Measurements from ENCODE around the gene DLEC1. TPM values are rescaled to one million over a fixed set of nuclear protein-coding genes. Genes with fewer than 3 reads are reported as not detected.

The DLEC1 gene
- total and polyA plus RNA-seq, 4 experiments from 2014 or later = 0.49 to 15.1 (median 7.3) TPM

GRCh38 chr3:38138349-38139190 lies 99.6 kb downstream of the DLEC1 start, which contains the start of gene MYD88:
MYD88 (plus strand) TSS chr3:38138661; CDS start chr3:38138701, 40 bp downstream.
- Histone ChIP-seq H3K4me3 (ENCODE audit: low read length in 2 of 2) (peak within 1 kb of the TSS; percentile 92 to 95), H3K27ac (ENCODE audit: low read depth, low read length) (peak within 1 kb of the TSS; percentile 86), H3K9me3 (ENCODE audit: control insufficient read depth in 1 of 2, low read length in 2 of 2) (no peaks in the 10 kb centered on the region), H3K4me1 (ENCODE audit: insufficient read depth, low read length) (peaks cover 62% of the 10 kb centered on the region), H3K27me3 (ENCODE audit: insufficient read depth, low read length) (no peaks in the 10 kb centered on the region), H3K36me3 (ENCODE audit: insufficient read depth, low read length) (peaks cover 19% of the 10 kb centered on the region)
- peaks cover 16 to 69% of the 10 kb centered on the region in 2 donors for H3K36me3 Mint-ChIP-seq
- H3K9me3 Mint-ChIP-seq = no peaks in the 10 kb centered on the region
- H3K4me3 Mint-ChIP-seq = peak within 1 kb of the TSS; percentile 91 to 100 (median 98)
- no peaks in the 10 kb centered on the region for H3K27me3 Mint-ChIP-seq
- intact Hi-C loops (cut with micrococcal nuclease) = loop anchor here (5.0 to 10.0 kb wide), 4 partner anchors 74 to 1266 kb away; partner anchors contain the start of genes ACVR2B, RPSA and XYLB
- H3K27ac Mint-ChIP-seq = peak within 1 kb of the TSS; percentile 88 to 100 (median 98)
- peak; percentile 80 to 88 (median 82) for DNase-seq
- CTCF ChIA-PET (ENCODE audit: partially characterized antibody) = interaction anchor here (1.2 to 1.4 kb wide), 2 partner anchors 26 to 164 kb away, joined by 3 to 5 read pairs; partner anchors contain the start of gene OXSR1
- POLR2A ChIA-PET (ENCODE audit: partially characterized antibody) = interaction anchor here (0.8 to 8.4 kb wide), 12 partner anchors 9 to 317 kb away, joined by 3 to 255 read pairs (median 8); partner anchors contain the start of genes DLEC1 and OXSR1
- peaks cover 43 to 77% (median 60%) of the 10 kb centered on the region in 4 donors for H3K4me1 Mint-ChIP-seq

GRCh38 chr3:38139191-38139590 lies 100.2 kb downstream of the DLEC1 start:
- POLR2A ChIA-PET (ENCODE audit: partially characterized antibody) = interaction anchor here (0.8 to 8.4 kb wide), 7 partner anchors 9 to 100 kb away, joined by 3 to 255 read pairs (median 7); partner anchors contain the start of genes DLEC1 and OXSR1
- intact Hi-C loops (cut with micrococcal nuclease) = loop anchor here (5.0 to 10.0 kb wide), 4 partner anchors 73 to 1266 kb away; partner anchors contain the start of genes ACVR2B, RPSA and XYLB
- H3K4me3 Mint-ChIP-seq = peak overlapping the region; percentile 91 to 100 (median 98)

GRCh38 chr3:38139652-38140051 lies 100.6 kb downstream of the DLEC1 start:
- Mint-ChIP-seq H3K27me3 (no peaks in the 10 kb centered on the region), H3K27ac (peak overlapping the region; percentile 88 to 100 (median 98)), H3K36me3 (peaks cover 12 to 62% of the 10 kb centered on the region in 2 donors), H3K4me3 (peak overlapping the region; percentile 91 to 100 (median 98)), H3K9me3 (no peaks in the 10 kb centered on the region), H3K4me1 (peaks cover 37 to 69% (median 52%) of the 10 kb centered on the region in 4 donors)
- no peaks in the 10 kb centered on the region for H3K27me3 ChIP-seq (ENCODE audit: insufficient read depth, low read length)
- H3K36me3 ChIP-seq (ENCODE audit: insufficient read depth, low read length) = peaks cover 13% of the 10 kb centered on the region
- no peaks in the 10 kb centered on the region for H3K9me3 ChIP-seq (ENCODE audit: control insufficient read depth in 1 of 2, low read length in 2 of 2)
- H3K4me3 ChIP-seq (ENCODE audit: low read length in 2 of 2) = peak overlapping the region; percentile 92 to 95
- peaks cover 51% of the 10 kb centered on the region for H3K4me1 ChIP-seq (ENCODE audit: insufficient read depth, low read length)
- POLR2A ChIA-PET (ENCODE audit: partially characterized antibody) = interaction anchor here (0.8 to 8.4 kb wide), 7 partner anchors 8 to 100 kb away, joined by 3 to 255 read pairs (median 7); partner anchors contain the start of genes DLEC1 and OXSR1
- no peak for DNase-seq
- intact Hi-C loops (cut with micrococcal nuclease) = loop anchor here (5.0 to 10.0 kb wide), 4 partner anchors 73 to 1265 kb away; partner anchors contain the start of genes ACVR2B, RPSA and XYLB
- peak overlapping the region; percentile 86 for H3K27ac ChIP-seq (ENCODE audit: low read depth, low read length)
- CTCF ChIA-PET (ENCODE audit: partially characterized antibody) = interaction anchor here (1.4 kb wide), 2 partner anchors 20 to 25 kb away, joined by 4 to 5 read pairs; partner anchors contain the start of gene OXSR1

More at GRCh38 chr3:38139191-38139590, 100.2 kb downstream of the DLEC1 start:
- Histone ChIP-seq H3K27me3 (ENCODE audit: insufficient read depth, low read length) (no peaks in the 10 kb centered on the region), H3K27ac (ENCODE audit: low read depth, low read length) (peak overlapping the region; percentile 86), H3K9me3 (ENCODE audit: control insufficient read depth in 1 of 2, low read length in 2 of 2) (no peaks in the 10 kb centered on the region), H3K4me3 (ENCODE audit: low read length in 2 of 2) (peak overlapping the region; percentile 92 to 95), H3K36me3 (ENCODE audit: insufficient read depth, low read length) (peaks cover 13% of the 10 kb centered on the region), H3K4me1 (ENCODE audit: insufficient read depth, low read length) (peaks cover 56% of the 10 kb centered on the region)
- no peak for DNase-seq
- Mint-ChIP-seq H3K27me3 (no peaks in the 10 kb centered on the region), H3K9me3 (no peaks in the 10 kb centered on the region), H3K36me3 (peaks cover 14 to 67% of the 10 kb centered on the region in 2 donors), H3K27ac (peak overlapping the region; percentile 88 to 100 (median 98)), H3K4me1 (peaks cover 40 to 74% (median 56%) of the 10 kb centered on the region in 4 donors)
- CTCF ChIA-PET (ENCODE audit: partially characterized antibody) = interaction anchor here (1.4 kb wide), 1 partner anchor 26 kb away, joined by 5 read pairs; the partner anchor contains the start of gene OXSR1

- ChIA-PET POLR2A (ENCODE audit: partially characterized antibody) (interaction anchor here (4.6 to 8.4 kb wide), 2 partner anchors 12 to 25 kb away, joined by 30 to 255 read pairs; partner anchors contain the start of gene OXSR1), CTCF (ENCODE audit: partially characterized antibody) (interaction anchor here (1.4 kb wide), 1 partner anchor 19 kb away, joined by 4 read pairs; no protein-coding TSS in a partner anchor)
- intact Hi-C loops (cut with micrococcal nuclease) = no loop called here
- peak overlapping the region in 6 of 7 donors; percentile 1 to 99 (median 74) for H3K27ac Mint-ChIP-seq
- H3K27ac ChIP-seq (ENCODE audit: low read depth, low read length) = no peak overlapping the region
- peaks cover 30 to 62% (median 45%) of the 10 kb centered on the region in 4 donors for H3K4me1 Mint-ChIP-seq
- H3K36me3 Mint-ChIP-seq = peaks cover 12 to 56% of the 10 kb centered on the region in 2 donors
- peaks cover 0 to 6% (median 2%) of the 10 kb centered on the region in 8 donors for H3K9me3 Mint-ChIP-seq
- no peaks in the 10 kb centered on the region for H3K27me3 ChIP-seq (ENCODE audit: insufficient read depth, low read length)
- H3K4me1 ChIP-seq (ENCODE audit: insufficient read depth, low read length) = peaks cover 42% of the 10 kb centered on the region
- H3K36me3 ChIP-seq (ENCODE audit: insufficient read depth, low read length) = peaks cover 13% of the 10 kb centered on the region
- no peaks in the 10 kb centered on the region for H3K27me3 Mint-ChIP-seq
- H3K9me3 ChIP-seq (ENCODE audit: control insufficient read depth in 1 of 2, low read length in 2 of 2) = no peaks in the 10 kb centered on the region
- H3K4me3 Mint-ChIP-seq = peak overlapping the region; percentile 37 to 99 (median 97)
- peak overlapping the region in 1 of 2 donors; percentile 95 for H3K4me3 ChIP-seq (ENCODE audit: low read length in 2 of 2)
- no peak for DNase-seq
Observed at GRCh38 chr3:38140326-38141172, 101.5 kb downstream of the DLEC1 start.

- POLR2A ChIA-PET (ENCODE audit: partially characterized antibody) = interaction anchor here (1.6 to 8.4 kb wide), 2 partner anchors 12 to 24 kb away, joined by 6 to 255 read pairs; partner anchors contain the start of gene OXSR1
- H3K27ac ChIP-seq (ENCODE audit: low read depth, low read length) = no peak overlapping the region
- Mint-ChIP-seq H3K27me3 (no peaks in the 10 kb centered on the region), H3K4me3 (peak overlapping the region in 6 of 8 donors; percentile 1 to 74 (median 42)), H3K27ac (peak overlapping the region in 6 of 7 donors; percentile 9 to 66 (median 60)), H3K9me3 (peaks cover 0 to 14% (median 10%) of the 10 kb centered on the region in 8 donors), H3K36me3 (peaks cover 15 to 50% of the 10 kb centered on the region in 2 donors), H3K4me1 (peaks cover 24 to 54% (median 38%) of the 10 kb centered on the region in 4 donors)
- H3K9me3 ChIP-seq (ENCODE audit: control insufficient read depth in 1 of 2, low read length in 2 of 2) = peaks cover 0 to 5% of the 10 kb centered on the region in 2 donors
- no peak overlapping the region for H3K4me3 ChIP-seq (ENCODE audit: low read length in 2 of 2)
- no peak for DNase-seq
- peaks cover 34% of the 10 kb centered on the region for H3K4me1 ChIP-seq (ENCODE audit: insufficient read depth, low read length)
- intact Hi-C loops (cut with micrococcal nuclease) = no loop called here
- H3K27me3 ChIP-seq (ENCODE audit: insufficient read depth, low read length) = no peaks in the 10 kb centered on the region
- CTCF ChIA-PET (ENCODE audit: partially characterized antibody) = interaction anchor here (0.7 to 1.3 kb wide), 2 partner anchors 17 to 23 kb away, joined by 3 read pairs; no protein-coding TSS in a partner anchor
- peaks cover 13% of the 10 kb centered on the region for H3K36me3 ChIP-seq (ENCODE audit: insufficient read depth, low read length)
Observed at GRCh38 chr3:38141173-38141951, 102.4 kb downstream of the DLEC1 start.

Data from CD4-positive, alpha-beta memory T cell (primary cell).